Measurements from ENCODE around the gene PIEZO1. TPM values are rescaled to one million over a fixed set of nuclear protein-coding genes. Genes with fewer than 3 reads are reported as not detected.
A peak's percentile ranks its signal among the peaks of the same experiment; 100 is the strongest.

Gene PIEZO1
- total and polyA plus RNA-seq, 2 donors from 2014 or later = 103 to 124 TPM

- FAIRE-seq (no peak), DNase-seq (no peak)
- H3K27me3 ChIP-seq (ENCODE audit: control insufficient read depth, insufficient read depth, low read length) = no peaks in the 10 kb centered on the region
- intact Hi-C loops (cut with DNase I) = no loop called here
- no peaks in the 10 kb centered on the region for H3K9me3 ChIP-seq (ENCODE audit: control insufficient read depth in 2 of 3, insufficient read depth in 1 of 3, low read length in 3 of 3)
- no peaks in the 10 kb centered on the region for H3K4me1 ChIP-seq (ENCODE audit: control insufficient read depth in 2 of 3, insufficient read depth in 2 of 3, low read depth in 1 of 3, low read length in 3 of 3)
- no peak overlapping the region for H3K9ac ChIP-seq (ENCODE audit: low read length in 3 of 3)
- no peak overlapping the region for H3K27ac ChIP-seq (ENCODE audit: low read depth in 2 of 2, low read length in 2 of 2)
- TF ChIP-seq CTCF (IDR thresholded peaks at IDR 0.05; ENCODE audit: borderline replicate concordance, extremely low read depth, insufficient read depth) = no peak
- H3K4me3 ChIP-seq (ENCODE audit: low read length in 3 of 3) = no peak overlapping the region
- no peaks in the 10 kb centered on the region for H3K36me3 ChIP-seq (ENCODE audit: control insufficient read depth in 2 of 3, insufficient read depth in 3 of 3, low read length in 3 of 3)
These were observed 7.7 kb upstream of the PIEZO1 start for GRCh38 chr16:88792668-88793250.

GRCh38 chr16:88792078-88792550 lies 7.1 kb upstream of the PIEZO1 start:
- H3K4me1 ChIP-seq (ENCODE audit: control insufficient read depth in 2 of 3, insufficient read depth in 2 of 3, low read depth in 1 of 3, low read length in 3 of 3) = no peaks in the 10 kb centered on the region
- no peaks in the 10 kb centered on the region for H3K27me3 ChIP-seq (ENCODE audit: control insufficient read depth, insufficient read depth, low read length)
- no peak overlapping the region for H3K4me3 ChIP-seq (ENCODE audit: low read length in 3 of 3)
- no peak overlapping the region for H3K27ac ChIP-seq (ENCODE audit: low read depth in 2 of 2, low read length in 2 of 2)
- intact Hi-C loops (cut with DNase I) = no loop called here
- no peaks in the 10 kb centered on the region for H3K36me3 ChIP-seq (ENCODE audit: control insufficient read depth in 2 of 3, insufficient read depth in 3 of 3, low read length in 3 of 3)
- DNase-seq (no peak), FAIRE-seq (no peak)
- H3K9me3 ChIP-seq (ENCODE audit: control insufficient read depth in 2 of 3, insufficient read depth in 1 of 3, low read length in 3 of 3) = no peaks in the 10 kb centered on the region
- no peak overlapping the region for H3K9ac ChIP-seq (ENCODE audit: low read length in 3 of 3)
- TF ChIP-seq CTCF (IDR thresholded peaks at IDR 0.05; ENCODE audit: borderline replicate concordance, extremely low read depth, insufficient read depth) = no peak

GRCh38 chr16:88790312-88791211 lies 5.5 kb upstream of the PIEZO1 start:
- H3K36me3 ChIP-seq (ENCODE audit: control insufficient read depth in 2 of 3, insufficient read depth in 3 of 3, low read length in 3 of 3) = no peaks in the 10 kb centered on the region
- no peak overlapping the region for H3K9ac ChIP-seq (ENCODE audit: low read length in 3 of 3)
- no peak for FAIRE-seq
- no peak for TF ChIP-seq CTCF (IDR thresholded peaks at IDR 0.05; ENCODE audit: borderline replicate concordance, extremely low read depth, insufficient read depth)
- no peak overlapping the region for H3K4me3 ChIP-seq (ENCODE audit: low read length in 3 of 3)
- no peaks in the 10 kb centered on the region for H3K27me3 ChIP-seq (ENCODE audit: control insufficient read depth, insufficient read depth, low read length)
- H3K27ac ChIP-seq (ENCODE audit: low read depth in 2 of 2, low read length in 2 of 2) = no peak overlapping the region
- intact Hi-C loops (cut with DNase I) = no loop called here
- peak in 2 of 5 donors; percentile 19 to 63 for DNase-seq
- H3K9me3 ChIP-seq (ENCODE audit: control insufficient read depth in 2 of 3, insufficient read depth in 1 of 3, low read length in 3 of 3) = no peaks in the 10 kb centered on the region
- peaks cover 0 to 3% (median 0%) of the 10 kb centered on the region in 3 donors for H3K4me1 ChIP-seq (ENCODE audit: control insufficient read depth in 2 of 3, insufficient read depth in 2 of 3, low read depth in 1 of 3, low read length in 3 of 3)

All from kidney (tissue), 14 donors.